ACC112 (cell line): ENCODE measurements around the gene TRPM3.
A peak's percentile ranks its signal among the peaks of the same experiment; 100 is the strongest.

Experiments used
- H2AFZ ChIP-seq: fragments of 200-600 bp; sonication (generic); one replicate; pipeline ENCODE4 v1.6.0; 2017; ENCODE audit warnings: antibody characterized with exemption, low read length; ENCODE audit not compliant: unreplicated experiment
- H3K27ac ChIP-seq: fragments of 200-600 bp; sonication (generic); 2 replicates; pipeline ENCODE4 v1.5.1; 2014; ENCODE audit warnings: low read depth, mild to moderate bottlenecking, antibody characterized with exemption, low read length, moderate library complexity
- H3K27me3 ChIP-seq: fragments of 200-600 bp; sonication (generic); 2 replicates; pipeline ENCODE4 v1.6.1; 2014; ENCODE audit warnings: mild to moderate bottlenecking, antibody characterized with exemption, low read length, moderate library complexity, mixed read lengths; ENCODE audit not compliant: insufficient read depth
- H3K36me3 ChIP-seq: fragments of 200-600 bp; sonication (generic); 2 replicates; pipeline ENCODE4 v1.6.1; 2016; ENCODE audit warnings: mild to moderate bottlenecking, antibody characterized with exemption, low read length, moderate library complexity, mixed read lengths; ENCODE audit not compliant: insufficient read depth
- H3K4me1 ChIP-seq: fragments of 200-600 bp; sonication (generic); one replicate; pipeline ENCODE4 v1.6.1; 2016; ENCODE audit warnings: low read length, mixed read lengths; ENCODE audit not compliant: insufficient read depth, unreplicated experiment, control insufficient read depth
- H3K4me3 ChIP-seq: fragments of 200-600 bp; sonication (generic); 2 replicates; pipeline ENCODE4 v1.5.1; 2014; ENCODE audit warnings: mild to moderate bottlenecking, low read depth, low read length
- H3K79me2 ChIP-seq: fragments of 200-600 bp; sonication (generic); one replicate; pipeline ENCODE4 v1.6.0; 2016; ENCODE audit warnings: low read length; ENCODE audit not compliant: control insufficient read depth, unreplicated experiment, insufficient read depth

The TRPM3 gene

DNA sequence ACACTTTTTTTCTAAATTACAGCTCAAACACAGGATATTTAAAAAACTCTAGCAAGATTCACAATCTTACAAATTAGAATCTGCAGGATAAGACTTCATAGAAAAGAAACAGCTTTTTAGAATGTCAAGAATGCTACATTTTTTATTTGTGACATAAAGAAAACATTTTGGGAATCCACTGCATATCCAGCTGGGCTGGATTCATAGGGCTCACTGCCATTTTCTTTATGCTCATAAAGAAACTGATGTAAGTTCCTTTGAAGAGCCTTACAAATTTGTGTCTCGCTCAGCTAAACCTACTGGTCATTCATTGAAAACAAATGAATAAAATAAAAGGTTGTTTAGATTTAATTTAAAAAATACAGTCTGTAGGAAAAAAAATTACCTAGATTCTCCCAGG is 332.3 kb downstream of the TRPM3 start:
- Histone ChIP-seq H3K27ac (no peak overlapping the region), H2AFZ (no peak overlapping the region), H3K79me2 (no peaks in the 10 kb centered on the region), H3K4me1 (no peaks in the 10 kb centered on the region), H3K36me3 (no peaks in the 10 kb centered on the region), H3K27me3 (no peaks in the 10 kb centered on the region), H3K4me3 (no peak overlapping the region)

DNA sequence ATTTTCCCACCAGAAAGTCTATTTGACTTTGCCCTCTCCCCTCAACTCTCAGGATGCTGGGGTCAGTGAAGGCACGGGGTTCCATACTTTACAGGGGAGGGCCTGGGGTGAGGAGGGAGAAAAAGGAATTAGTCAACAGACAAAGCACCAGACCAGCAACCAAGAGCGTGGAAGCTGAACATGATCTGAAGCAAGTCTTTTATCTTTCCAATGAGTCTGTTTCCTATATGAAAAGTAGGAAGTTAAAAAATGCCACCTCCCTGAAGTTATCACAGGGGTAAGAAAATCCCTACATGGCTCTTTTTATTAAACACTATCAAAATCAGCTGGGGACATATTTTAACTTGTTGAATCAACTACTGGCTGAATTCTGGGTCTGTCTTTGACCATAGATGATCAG is 337.0 kb downstream of the TRPM3 start:
- Histone ChIP-seq H3K27me3 (no peaks in the 10 kb centered on the region), H3K4me1 (no peaks in the 10 kb centered on the region), H3K79me2 (no peaks in the 10 kb centered on the region), H3K36me3 (no peaks in the 10 kb centered on the region), H3K27ac (no peak overlapping the region), H3K4me3 (no peak overlapping the region), H2AFZ (no peak overlapping the region)

DNA sequence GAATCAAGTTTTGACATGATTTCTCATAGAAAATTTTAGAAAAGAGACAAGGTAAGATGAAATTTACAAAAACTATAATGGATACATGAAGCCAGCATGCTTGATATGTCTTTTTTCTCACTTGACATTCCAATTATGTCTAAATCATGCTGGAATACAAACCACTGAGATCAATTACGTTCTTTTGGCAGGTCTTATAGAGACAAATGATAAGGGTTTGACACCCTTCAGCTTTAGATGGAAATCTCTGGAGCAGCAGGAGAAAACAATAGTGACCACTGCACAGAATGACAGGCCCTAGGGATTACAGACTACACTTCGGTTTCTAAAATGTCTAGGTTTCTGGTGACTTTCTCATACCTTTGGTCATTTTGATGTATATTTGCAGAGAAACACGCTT is 342.9 kb downstream of the TRPM3 start:
- Histone ChIP-seq H3K4me3 (no peak overlapping the region), H3K27me3 (no peaks in the 10 kb centered on the region), H2AFZ (no peak overlapping the region), H3K27ac (no peak overlapping the region), H3K4me1 (no peaks in the 10 kb centered on the region), H3K36me3 (no peaks in the 10 kb centered on the region), H3K79me2 (no peaks in the 10 kb centered on the region)

DNA sequence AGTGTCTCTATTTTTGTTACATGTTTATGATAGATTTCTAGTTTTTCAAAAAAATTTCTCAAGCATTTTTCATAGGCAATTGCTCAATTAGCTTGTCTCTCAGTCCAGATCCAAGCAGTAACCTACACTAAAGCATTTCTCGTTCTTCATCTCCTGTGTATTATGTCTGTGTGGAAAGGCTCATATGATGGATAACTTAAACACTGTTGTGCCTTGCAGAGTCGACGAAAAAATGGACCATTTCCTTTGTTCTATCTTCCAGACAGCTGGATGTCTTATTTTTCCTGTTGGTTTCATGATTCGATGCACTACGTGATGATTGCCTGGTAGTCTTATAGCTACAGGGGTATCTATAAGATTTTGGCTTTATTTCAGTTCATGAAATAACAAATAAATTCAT is 347.8 kb downstream of the TRPM3 start:
- Histone ChIP-seq H3K4me1 (no peaks in the 10 kb centered on the region), H3K27ac (no peak overlapping the region), H3K4me3 (no peak overlapping the region), H3K36me3 (no peaks in the 10 kb centered on the region), H3K27me3 (no peaks in the 10 kb centered on the region), H3K79me2 (no peaks in the 10 kb centered on the region), H2AFZ (no peak overlapping the region)

DNA sequence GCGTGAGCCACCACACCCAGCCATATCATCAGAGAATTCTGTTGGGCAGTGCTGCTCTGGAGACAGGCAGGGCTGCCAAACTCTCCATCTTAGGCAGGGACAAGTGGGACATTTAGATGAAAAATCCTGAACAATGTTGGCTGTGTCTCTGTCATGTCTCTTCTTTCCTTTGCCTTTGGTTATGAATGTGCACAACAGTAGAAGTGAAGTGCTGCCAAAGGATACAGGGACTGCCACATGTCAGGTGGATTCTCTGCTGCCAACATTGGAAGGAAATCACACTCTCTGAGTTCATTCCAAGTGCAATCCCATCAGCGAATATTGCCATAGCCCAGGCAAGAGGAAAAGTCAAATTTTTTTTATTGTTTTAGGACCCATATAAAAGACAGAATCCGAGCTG is 348.8 kb downstream of the TRPM3 start:
- no peak overlapping the region for H3K4me3 ChIP-seq
- no peak overlapping the region for H3K27ac ChIP-seq
- H3K4me1 ChIP-seq: no peaks in the 10 kb centered on the region
- no peak overlapping the region for H2AFZ ChIP-seq
- no peaks in the 10 kb centered on the region for H3K27me3 ChIP-seq
- no peaks in the 10 kb centered on the region for H3K79me2 ChIP-seq
- no peaks in the 10 kb centered on the region for H3K36me3 ChIP-seq

DNA sequence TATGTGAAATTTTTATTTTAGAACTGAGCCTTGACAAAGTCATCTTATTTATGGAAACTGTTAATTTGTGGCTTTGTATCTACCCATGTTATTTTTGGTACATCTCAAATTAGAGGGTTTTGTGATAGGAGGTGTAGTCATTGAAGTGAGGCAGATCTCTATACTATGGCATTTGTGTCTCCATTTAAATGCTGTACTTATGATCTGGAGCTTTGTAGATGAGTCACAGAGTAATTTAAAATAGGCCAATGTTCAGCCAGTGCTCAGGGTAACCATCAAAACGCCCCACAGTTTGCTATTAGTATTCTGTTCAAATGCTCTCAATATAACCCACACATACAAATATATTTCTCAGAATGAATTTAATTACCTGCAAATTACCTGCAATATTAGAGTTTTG is 355.5 kb downstream of the TRPM3 start:
- Histone ChIP-seq H3K4me3 (no peak overlapping the region), H3K79me2 (no peaks in the 10 kb centered on the region), H3K27me3 (no peaks in the 10 kb centered on the region), H2AFZ (no peak overlapping the region), H3K4me1 (no peaks in the 10 kb centered on the region), H3K36me3 (no peaks in the 10 kb centered on the region), H3K27ac (no peak overlapping the region)

DNA sequence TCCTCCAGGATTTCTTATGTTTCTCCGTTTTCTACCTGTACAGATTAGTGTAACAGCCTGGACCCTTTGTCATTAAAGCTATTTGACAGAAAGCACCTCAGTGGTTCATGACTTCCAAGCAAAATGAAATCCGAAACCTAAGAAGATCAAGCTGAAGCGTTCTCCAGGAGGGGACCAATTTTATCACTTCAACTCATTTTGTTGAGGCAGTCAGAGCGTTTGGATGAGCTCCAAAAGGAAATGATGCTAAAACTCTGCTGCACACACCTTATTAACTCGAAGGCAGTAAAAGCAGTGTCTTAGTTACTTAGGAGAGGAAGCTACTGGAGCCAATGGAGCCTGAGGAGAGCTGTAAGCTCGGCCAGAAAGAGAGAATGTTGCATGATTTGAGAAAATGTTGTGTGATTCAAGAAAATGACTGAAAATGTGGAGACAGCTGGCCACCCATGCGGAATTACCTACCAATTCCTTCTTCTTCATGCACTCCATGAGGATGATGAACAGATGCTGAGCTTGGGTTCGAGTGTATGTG is 360.2 kb downstream of the TRPM3 start:
- H3K4me3 ChIP-seq: no peak overlapping the region
- H3K27ac ChIP-seq: no peak overlapping the region
- no peaks in the 10 kb centered on the region for H3K79me2 ChIP-seq
- H2AFZ ChIP-seq: no peak overlapping the region
- no peaks in the 10 kb centered on the region for H3K4me1 ChIP-seq
- no peaks in the 10 kb centered on the region for H3K36me3 ChIP-seq
- no peaks in the 10 kb centered on the region for H3K27me3 ChIP-seq

DNA sequence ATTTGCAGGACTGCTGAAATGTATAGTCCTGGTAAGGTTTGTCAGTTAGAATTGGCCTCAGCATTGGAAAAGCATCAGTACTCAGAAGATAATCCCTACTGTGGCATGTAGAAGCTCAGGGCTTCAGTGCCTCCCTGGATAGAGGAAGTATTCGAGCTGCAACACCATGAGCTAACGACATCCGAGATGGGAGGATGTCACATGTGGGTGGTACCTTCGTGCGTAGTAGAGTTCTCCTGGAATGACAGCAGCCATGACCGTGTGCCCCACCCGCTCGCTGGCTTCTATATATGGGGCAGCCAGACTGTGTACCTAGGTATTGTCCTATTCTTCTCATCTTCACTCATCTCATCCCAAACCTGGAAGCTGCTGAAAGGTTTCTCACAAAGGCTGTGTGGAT is 361.2 kb downstream of the TRPM3 start:
- Histone ChIP-seq H3K36me3 (no peaks in the 10 kb centered on the region), H3K27ac (no peak overlapping the region), H3K4me3 (no peak overlapping the region), H2AFZ (no peak overlapping the region), H3K27me3 (no peaks in the 10 kb centered on the region), H3K79me2 (no peaks in the 10 kb centered on the region), H3K4me1 (no peaks in the 10 kb centered on the region)

DNA sequence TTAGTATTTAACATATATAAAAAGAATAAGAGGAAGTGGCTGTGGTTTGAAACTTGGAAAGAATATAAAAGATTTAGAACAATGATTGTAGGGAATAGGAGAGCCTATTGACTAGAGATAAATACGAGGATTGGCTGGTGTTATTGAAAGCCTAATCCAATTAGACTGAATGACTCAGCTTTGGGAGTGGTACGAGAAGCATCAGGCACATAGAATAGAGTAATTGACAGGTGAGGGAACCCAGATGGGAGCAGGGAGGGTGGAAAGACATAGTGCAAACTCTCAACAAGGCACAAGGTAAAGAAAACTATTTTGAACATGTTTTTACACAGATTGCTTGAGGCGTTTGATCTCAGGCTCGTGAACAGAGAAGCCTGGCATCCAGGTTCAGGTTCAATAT is 368.1 kb downstream of the TRPM3 start:
- Histone ChIP-seq H3K4me1 (no peaks in the 10 kb centered on the region), H2AFZ (no peak overlapping the region), H3K4me3 (no peak overlapping the region), H3K36me3 (no peaks in the 10 kb centered on the region), H3K79me2 (no peaks in the 10 kb centered on the region), H3K27me3 (no peaks in the 10 kb centered on the region), H3K27ac (no peak overlapping the region)

DNA sequence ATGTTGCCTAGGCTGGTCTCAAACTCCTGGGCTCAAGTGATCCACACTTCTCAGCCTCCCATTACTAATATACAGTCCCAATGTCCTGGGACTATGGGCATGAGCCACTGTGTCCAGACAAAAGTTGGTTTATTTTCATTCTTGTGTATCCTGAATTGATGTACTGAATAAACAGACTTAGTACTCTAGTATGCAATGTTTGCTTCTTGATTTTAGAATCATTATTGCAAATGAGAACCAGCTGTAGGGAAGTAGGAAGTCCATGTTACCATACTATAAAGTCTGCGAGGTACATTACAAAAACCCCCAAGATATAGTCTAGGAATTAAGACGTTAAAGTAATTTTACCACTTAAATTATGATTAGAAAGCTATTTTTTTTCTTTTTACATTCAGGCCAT is 372.4 kb downstream of the TRPM3 start:
- no peaks in the 10 kb centered on the region for H3K36me3 ChIP-seq
- no peak overlapping the region for H3K27ac ChIP-seq
- H3K4me1 ChIP-seq: peaks cover 18% of the 10 kb centered on the region
- H3K79me2 ChIP-seq: no peaks in the 10 kb centered on the region
- H3K4me3 ChIP-seq: no peak overlapping the region
- no peak overlapping the region for H2AFZ ChIP-seq
- no peaks in the 10 kb centered on the region for H3K27me3 ChIP-seq

DNA sequence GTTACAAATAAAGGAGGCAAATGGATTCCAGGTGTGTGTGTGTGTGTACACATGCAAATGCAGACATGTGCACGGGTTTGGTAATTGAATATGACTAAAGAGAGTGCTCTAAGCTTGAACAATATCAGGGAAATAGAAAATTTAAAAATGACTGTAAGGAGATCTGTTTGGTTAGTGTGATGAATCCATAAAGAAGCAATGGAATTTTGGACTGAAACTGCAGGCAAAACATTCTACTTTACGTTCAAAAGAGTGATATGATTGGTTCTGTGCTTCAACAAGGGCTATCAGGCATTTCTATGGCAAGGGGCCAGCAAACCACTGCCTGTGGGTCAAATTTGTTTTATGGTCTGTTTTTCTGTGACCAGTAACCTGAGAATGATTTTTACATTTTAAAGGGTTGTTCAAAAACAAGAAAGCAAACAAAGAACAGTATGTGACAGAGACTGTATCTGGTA is 374.1 kb downstream of the TRPM3 start:
- no peak overlapping the region for H2AFZ ChIP-seq
- H3K27ac ChIP-seq: peak overlapping the region; percentile 23; the same call in 1 of the 2 replicates

More for the DNA sequence above, 374.1 kb downstream of the TRPM3 start:
- Histone ChIP-seq H3K36me3 (no peaks in the 10 kb centered on the region), H3K4me3 (no peak overlapping the region), H3K4me1 (peaks cover 18% of the 10 kb centered on the region), H3K27me3 (no peaks in the 10 kb centered on the region), H3K79me2 (no peaks in the 10 kb centered on the region)
